Measurements from ENCODE around the gene OR5L2. TPM values are rescaled to one million over a fixed set of nuclear protein-coding genes. Genes with fewer than 3 reads are reported as not detected.

The OR5L2 gene
- total RNA-seq = not detected in 2 replicates

DNA sequence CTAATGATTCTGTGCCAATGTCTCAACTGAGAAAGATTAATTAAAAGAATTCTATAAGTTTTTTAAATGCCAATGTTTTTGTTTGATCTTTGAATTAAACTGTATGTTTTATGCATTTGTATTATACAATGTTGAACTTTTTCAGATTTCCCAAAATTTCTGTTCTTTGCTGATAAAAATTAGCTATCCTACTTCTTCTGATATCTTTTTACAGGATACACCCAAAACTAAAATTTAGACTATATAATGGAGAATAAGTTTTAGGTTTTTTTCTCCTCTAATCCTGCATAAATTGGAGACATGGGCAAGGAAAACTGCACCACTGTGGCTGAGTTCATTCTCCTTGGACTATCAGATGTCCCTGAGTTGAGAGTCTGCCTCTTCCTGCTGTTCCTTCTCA is at the start of gene OR5L2:
TSS of gene OR5L2 (plus strand) at position 301 of the 400 bp plus-strand sequence. CDS start at position 301, 0 bp downstream.

DNA sequence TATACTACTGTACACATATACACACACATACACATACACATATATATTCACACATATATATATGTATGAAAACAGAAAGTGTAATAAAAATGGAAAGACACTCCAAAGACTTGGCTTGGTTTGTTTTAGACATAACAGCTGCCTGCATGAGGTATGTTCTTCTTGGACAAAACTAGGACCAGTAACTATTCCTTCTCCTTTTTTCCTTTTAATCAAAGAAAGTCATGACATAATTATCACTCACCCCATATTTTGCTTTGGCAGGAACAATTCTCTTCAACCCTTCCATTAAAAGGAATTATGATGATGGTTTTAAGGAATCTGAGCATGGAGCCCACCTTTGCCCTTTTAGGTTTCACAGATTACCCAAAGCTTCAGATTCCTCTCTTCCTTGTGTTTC is 31.8 kb upstream of the OR5L2 start, which contains the start of gene OR5D14:
TSS of gene OR5D14 (plus strand) at position 301 of the 400 bp plus-strand sequence. CDS start at position 301, 0 bp downstream.

DNA sequence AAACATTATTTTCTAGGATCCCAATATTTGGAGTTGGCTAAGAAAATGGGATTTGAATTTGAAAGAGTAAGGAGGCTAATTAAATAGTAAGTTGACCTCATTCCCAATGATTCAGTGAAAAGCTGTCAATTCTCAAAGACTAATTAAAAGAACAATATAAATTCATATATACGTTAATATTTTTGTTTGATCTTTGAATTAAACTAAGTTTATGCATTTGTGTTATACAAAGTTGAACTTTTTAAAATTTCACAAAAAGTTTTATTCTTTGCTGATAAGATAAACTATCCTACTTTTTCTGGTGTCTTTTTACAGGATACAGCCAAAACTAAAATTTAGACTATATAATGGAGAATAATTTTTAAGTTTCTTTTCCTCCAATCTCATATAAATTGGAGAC is 16.0 kb upstream of the OR5L2 start, which contains the start of gene OR5L1:
TSS of gene OR5L1 (plus strand) at position 301 of the 400 bp plus-strand sequence. CDS start 100 bp downstream, outside the sequence.

DNA sequence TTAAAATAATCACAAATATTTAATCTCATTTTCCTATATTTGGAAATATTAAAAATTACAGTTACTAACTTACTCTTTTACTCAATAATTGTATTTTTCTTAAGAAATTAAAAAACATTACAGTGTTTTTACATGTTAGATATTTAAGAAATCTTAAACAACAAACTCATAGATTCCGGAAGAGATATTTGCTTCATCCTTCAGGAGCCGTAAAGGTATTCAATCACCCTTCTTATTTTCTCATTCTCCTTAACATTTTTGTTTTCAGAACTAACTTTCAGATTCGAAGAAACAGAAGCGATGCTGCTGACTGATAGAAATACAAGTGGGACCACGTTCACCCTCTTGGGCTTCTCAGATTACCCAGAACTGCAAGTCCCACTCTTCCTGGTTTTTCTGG is 7.7 kb upstream of the OR5L2 start, which contains the start of gene OR5D18:
TSS of gene OR5D18 (plus strand) at position 301 of the 400 bp plus-strand sequence. CDS start at position 301, 0 bp downstream.

DNA sequence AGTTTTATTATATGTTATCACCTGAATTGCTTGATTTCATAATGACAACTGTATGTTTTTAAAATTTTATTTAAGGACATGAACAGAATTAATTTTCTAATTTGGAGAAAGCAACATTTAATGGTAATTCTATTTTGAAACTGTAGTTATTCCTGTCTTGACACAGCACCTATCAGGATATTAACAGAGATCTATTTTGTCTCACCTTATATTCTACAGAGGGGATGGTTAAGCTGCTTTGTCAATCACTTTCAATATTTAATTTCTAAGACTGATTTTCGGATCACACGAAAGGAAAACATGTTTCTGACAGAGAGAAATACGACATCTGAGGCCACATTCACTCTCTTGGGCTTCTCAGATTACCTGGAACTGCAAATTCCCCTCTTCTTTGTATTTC is 11.4 kb downstream of the OR5L2 start, which contains the start of gene OR5D16:
TSS of gene OR5D16 (plus strand) at position 301 of the 400 bp plus-strand sequence. CDS start at position 301, 0 bp downstream.

Other genes starting within 250 kb of the OR5L2 start
- not detected in 2 replicates for gene OR4C11, start 219.6 kb upstream of the OR5L2 start, total RNA-seq
- not detected in 2 replicates for gene OR4P4, start 192.1 kb upstream of the OR5L2 start, total RNA-seq
- not detected in 2 replicates for gene OR4S2, start 178.9 kb upstream of the OR5L2 start, total RNA-seq
- not detected in 2 replicates for gene OR4C6, start 165.0 kb upstream of the OR5L2 start, total RNA-seq
- gene OR5D13, start 53.8 kb upstream of the OR5L2 start, total RNA-seq = not detected in 2 replicates
- not detected in 2 replicates for gene OR5D14, start 31.7 kb upstream of the OR5L2 start, total RNA-seq
- not detected in 2 replicates for gene OR5L1, start 15.9 kb upstream of the OR5L2 start, total RNA-seq
- not detected in 2 replicates for gene OR5D18, start 7.6 kb upstream of the OR5L2 start, total RNA-seq
- not detected in 2 replicates for gene OR5D16, start 11.5 kb downstream of the OR5L2 start, total RNA-seq
- not detected in 2 replicates for gene TRIM51, start 56.1 kb downstream of the OR5L2 start, total RNA-seq
- not detected in 2 replicates for gene OR5W2, start 87.4 kb downstream of the OR5L2 start, total RNA-seq
- gene OR5I1, start 109.2 kb downstream of the OR5L2 start, total RNA-seq = not detected in 2 replicates
- gene OR10AG1, start 142.7 kb downstream of the OR5L2 start, total RNA-seq = not detected in 2 replicates
- gene OR5F1, start 167.4 kb downstream of the OR5L2 start, total RNA-seq = not detected in 2 replicates
- gene OR5AS1, start 200.4 kb downstream of the OR5L2 start, total RNA-seq = not detected in 2 replicates

Measured in epithelial cell of umbilical artery (primary cell).